Measurements from ENCODE around the gene TMEM132E.

- no peak for TF ChIP-seq GABPA (IDR thresholded peaks at IDR 0.05; ENCODE audit: low read depth)
- no peak for TF ChIP-seq CTCF (IDR thresholded peaks at IDR 0.05; ENCODE audit: insufficient read depth, low read length)
- no peak for TF ChIP-seq POLR2AphosphoS5 (IDR thresholded peaks at IDR 0.05; ENCODE audit: low read depth)
- no peak for TF ChIP-seq REST (IDR thresholded peaks at IDR 0.05; ENCODE audit: insufficient replicate concordance, low read depth)
- no peak for TF ChIP-seq SPI1 (IDR thresholded peaks at IDR 0.05; ENCODE audit: borderline replicate concordance, low read depth)
Measured at GRCh38 chr17:34572483-34572882, 6.9 kb upstream of the TMEM132E start.

All from HL-60 (cell line).